Activated T-cell treated with anti-CD3 and anti-CD28 coated beads for 1 hour (primary cell): Measurements from ENCODE around the gene CCDC195.

Experiments used
- DNase-seq: peaks from one replicate; pipeline ENCODE4 v3.0.0-alpha.2; 2020; ENCODE audit warnings: low read depth

The CCDC195 gene

DNA sequence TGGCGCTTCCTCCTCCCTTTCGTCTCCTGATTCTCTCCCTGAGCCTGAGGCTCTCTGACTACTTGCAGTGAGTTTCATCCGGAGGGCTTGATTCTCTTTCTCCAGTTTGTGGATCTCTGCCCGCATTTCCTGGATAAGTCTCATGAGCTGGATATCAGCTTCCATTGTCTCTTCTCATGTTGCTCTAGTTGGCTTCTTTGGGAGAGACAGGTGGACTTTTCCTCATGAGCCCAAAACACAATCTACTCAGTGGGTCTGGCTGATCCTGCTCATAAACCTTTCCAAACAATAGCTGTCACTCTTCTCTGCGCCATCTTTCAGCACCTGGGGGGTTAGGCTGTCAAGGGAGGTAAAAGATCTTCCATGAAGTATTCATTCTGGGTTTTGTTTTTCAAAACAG, at the start of gene CCDC195:
Gene CCDC195 (minus strand): TSS at position 165 of the 400 bp plus-strand sequence. CDS start 0 bp downstream, at position 165.
- no peak for DNase-seq

DNA sequence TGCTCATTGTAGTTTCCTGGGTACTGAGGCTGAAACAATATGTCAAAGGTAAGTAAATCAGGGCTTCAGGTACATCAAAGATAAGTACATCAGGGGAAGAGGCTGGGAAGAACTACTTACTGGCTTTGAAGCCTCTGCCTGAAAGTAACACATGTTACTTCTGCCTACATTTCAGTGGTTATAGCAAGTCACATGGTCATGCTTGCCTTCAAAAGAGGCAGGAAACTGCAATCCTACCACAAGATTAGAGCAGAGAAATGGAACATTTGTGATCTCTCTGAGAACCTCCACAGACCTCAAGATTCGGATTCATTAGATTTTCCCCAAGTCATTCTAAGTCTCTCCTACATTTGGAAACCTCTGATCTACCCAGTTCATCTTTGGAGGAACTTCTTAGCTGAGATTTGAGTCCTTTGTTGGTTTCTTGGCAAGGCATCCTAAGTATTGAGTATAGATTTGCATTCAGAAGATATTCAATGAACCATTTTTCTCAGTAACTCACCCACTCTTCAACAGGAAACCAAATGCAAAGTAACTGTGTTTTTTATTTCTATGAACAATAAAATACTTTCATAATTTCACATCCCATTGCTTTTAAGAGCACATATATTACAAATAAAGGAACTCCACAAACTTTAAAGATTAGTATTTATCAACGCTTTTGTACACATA, 48.5 kb upstream of the CCDC195 start:
- no peak for DNase-seq

- DNase-seq = no peak
Observed at GRCh38 chr2:224757934-224758548, 41.9 kb upstream of the CCDC195 start.

DNA sequence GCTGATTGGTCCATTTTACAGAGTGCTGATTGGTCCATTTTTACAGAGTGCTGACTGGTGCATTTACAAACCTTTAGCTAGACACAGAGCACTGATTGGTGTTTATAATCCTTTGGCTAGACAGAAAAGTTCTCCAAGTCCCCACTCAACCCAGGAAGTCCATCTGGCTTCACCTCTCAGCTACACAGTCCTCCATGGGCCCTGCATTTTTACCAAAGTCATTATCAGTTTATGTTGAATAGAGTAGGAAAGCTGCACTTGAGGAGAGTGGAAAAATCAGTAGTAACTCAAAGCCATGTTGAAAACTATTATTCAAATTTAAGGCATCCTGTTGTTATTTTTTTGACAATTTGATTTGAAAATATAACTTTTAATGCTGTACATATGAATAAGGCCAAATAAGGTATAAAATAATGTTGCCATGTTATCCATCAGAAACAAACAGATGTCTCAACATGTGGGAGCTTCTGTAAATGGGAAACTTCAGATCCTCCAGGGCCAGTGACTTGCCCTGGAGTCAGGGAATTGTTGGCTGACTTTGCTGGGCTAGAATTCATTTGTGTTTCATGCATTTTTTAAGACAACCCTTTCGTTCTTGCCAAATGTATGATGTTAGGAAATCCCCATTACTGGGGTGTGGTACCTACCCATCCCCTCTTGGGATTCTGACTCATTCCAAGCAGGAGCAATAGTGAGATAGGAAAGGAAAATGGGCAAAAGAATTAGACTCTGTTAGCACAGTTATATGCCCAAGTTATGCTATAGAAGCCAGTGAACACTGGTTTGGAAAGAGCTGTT, 37.8 kb upstream of the CCDC195 start:
- no peak for DNase-seq

- DNase-seq = no peak
Observed at GRCh38 chr2:224751996-224752698, 36.0 kb upstream of the CCDC195 start.

GRCh38 chr2:224749136-224749535, 33.0 kb upstream of the CCDC195 start:
- DNase-seq = no peak

DNA sequence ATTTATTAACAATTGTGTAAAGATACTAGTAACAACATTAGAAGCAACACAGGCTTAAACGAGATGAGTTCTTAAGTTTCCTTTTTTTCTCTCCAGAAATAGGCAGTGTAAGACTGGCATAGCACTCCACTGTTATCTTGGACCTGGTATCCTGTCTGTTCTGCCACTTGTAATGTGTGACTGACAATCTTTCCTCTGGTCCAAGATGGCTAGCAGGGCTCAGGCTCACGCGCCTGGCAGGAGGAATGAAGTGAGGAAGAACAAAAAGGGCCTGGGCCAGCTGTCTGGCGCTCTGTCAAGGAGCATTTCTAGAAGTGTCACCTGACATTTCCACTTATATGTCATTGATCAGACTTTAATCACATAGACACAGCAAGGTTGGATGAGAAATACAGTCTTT, 31.6 kb upstream of the CCDC195 start:
- DNase-seq = no peak

DNA sequence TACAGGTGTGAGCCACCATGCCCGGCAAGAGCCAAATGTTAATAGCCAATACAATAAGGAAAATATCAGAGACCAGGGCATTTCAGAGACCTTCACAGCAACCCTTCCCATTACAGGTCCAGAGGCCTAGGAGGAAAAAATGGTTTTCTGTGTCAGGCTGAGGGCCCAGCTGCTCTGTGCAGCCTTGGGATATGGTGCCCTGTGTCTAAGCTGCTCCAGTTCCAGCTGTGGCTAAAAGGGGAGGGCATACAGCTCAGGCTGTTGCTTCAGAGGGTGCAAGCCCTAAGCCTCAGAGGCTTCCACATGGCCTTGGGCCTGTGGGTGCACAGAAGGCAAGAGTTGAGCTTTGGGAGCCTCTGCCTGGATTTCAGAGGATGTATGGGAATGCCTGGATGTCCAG, 20.1 kb upstream of the CCDC195 start:
- DNase-seq = no peak

GRCh38 chr2:224734949-224735348, 18.8 kb upstream of the CCDC195 start:
- DNase-seq = no peak

DNA sequence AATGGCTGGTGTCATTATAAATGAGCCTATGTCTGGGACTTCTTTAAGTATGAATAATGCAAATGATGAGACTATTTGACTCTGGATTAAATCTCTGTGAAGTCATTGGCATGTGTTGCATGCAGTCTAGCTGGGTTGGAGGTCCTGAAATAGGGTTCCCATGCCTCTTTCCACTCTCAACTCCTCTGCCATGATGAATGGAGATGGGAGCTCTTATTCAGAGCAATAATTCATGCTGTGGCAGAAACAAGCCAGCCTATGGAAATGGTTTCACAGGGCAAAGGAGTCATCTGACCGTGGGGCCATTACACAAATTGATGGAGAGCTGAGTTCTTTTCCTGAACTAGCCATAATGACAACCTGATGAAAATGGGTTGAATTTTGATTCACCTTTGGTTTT, 15.5 kb upstream of the CCDC195 start:
- DNase-seq = no peak

DNA sequence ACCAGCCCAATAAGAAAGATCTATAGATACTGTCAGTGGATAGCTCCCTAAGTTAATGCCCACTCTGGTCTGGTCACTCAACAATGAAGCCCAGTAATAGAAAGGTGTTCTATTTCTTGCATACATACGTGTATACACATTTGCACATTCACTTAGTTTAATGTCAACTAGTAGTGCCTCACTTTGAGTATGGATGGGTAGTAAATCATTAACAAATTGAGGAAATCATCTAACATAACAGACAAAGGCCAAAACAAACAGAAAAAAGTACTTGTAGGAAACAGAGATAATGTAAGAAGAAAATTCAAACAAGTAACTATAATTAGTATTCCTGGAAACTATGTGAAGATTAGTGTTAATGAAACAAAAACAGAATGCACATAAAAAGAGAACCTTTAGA, 13.3 kb upstream of the CCDC195 start:
- no peak for DNase-seq

- no peak for DNase-seq
Observed at GRCh38 chr2:224724331-224724730, 8.2 kb upstream of the CCDC195 start.

DNA sequence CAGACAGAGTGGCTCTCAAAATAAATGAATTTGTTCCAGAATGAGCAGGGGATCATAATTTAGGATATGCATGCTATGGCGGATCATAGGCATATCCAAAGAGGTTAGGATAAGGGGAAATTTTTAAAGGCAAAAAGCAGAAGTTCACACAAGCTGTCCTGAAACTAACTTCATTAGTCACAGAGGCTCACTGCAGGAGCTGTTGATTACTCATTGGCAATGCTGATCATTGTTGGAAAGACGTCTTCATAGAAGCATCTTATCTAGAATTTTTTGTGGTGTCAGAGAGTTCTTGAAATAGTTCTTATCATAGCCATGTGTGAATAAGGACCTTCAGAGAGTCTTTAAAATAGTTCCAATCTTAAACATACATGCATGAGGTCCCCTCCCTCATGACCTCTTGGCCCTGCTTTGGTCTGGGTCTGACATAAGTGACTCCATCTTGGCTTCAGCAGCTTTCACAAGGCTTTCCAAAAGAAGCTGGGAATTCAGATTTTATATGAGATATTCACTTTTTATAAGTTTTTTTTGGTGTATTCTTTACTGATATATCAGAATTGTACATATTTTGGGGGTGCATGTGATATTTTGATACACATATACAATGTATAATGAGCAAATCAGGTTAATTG, 7.5 kb upstream of the CCDC195 start:
- DNase-seq = no peak

GRCh38 chr2:224722770-224723169, 6.6 kb upstream of the CCDC195 start:
- DNase-seq = no peak

DNA sequence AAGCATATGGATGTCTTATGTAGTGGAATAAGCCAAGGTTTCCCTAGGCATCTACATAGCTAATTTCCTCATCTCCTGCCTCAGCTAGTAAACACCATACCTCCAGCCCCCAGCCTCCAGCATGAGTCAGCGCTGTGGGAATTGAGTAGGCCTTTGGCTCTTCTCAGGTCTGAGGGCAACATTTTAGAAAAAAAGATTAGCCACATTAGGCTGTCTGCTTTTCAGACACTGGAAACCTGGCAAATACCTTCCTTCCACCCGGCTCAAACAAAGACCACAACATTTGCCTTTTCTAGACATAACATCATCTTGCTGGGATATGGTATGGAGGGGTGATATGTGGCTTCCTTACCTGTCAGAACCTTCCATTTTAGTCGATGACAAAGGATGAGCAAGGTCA, 6.1 kb upstream of the CCDC195 start:
- no peak for DNase-seq

GRCh38 chr2:224716921-224717320, 756 bp upstream of the CCDC195 start:
- DNase-seq = no peak

DNA sequence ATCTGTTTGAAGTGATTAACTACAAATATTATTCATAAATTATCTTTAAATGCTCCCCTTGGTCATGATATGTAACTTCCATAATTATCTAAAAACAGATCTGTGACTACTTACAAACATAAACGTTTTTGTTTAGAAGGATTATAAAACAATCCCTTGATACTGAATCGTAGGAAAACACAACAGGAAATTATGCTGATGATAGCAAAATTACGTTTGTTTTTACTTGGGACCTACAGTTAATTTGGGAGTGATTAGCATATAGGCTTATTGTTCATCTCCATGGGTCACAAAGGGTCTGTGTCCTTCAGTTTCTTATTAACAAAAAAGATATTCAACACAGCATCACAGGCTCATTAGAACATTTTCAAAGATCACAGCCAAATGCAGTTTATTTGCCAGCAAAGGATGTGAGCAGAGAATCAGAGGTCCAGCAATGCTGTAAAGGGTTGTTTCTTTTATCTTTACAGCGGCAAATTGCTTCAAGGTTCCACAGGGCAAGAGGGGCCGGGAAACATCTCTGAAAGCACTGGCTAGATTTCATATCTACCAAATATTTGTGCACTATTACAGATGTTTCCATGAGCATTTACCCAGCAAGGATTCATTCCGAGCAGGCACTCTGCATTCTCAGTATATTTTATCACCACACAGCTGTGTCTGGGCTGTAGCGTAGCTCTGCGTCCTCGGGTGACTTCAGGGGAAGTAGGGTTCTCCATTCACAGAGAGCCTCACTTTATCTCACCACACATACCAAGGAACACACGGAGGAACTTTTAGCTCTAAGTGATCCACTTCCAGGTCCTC, 4.1 kb downstream of the CCDC195 start:
- no peak for DNase-seq

- DNase-seq = no peak
Observed at GRCh38 chr2:224711381-224711780, 4.8 kb downstream of the CCDC195 start.

DNA sequence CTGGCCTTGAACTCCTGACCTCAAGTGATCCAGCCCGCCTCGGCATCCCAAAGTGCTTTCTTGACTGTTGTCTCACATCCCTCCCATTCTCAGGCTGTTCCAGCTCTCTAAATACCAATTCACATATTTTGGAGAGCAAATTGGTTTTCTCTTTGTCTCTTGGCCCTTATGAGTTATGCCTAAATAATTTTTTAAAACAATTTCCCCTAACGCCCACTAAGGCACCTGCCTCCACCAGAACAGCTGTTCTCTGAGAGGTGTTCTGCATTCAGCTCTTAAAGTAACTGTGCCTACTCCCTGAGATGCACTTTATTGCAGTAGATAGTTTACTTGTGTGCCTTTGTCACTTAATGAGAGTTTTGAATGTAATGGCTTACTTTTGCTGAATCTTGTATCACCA, 6.9 kb downstream of the CCDC195 start:
- no peak for DNase-seq

DNA sequence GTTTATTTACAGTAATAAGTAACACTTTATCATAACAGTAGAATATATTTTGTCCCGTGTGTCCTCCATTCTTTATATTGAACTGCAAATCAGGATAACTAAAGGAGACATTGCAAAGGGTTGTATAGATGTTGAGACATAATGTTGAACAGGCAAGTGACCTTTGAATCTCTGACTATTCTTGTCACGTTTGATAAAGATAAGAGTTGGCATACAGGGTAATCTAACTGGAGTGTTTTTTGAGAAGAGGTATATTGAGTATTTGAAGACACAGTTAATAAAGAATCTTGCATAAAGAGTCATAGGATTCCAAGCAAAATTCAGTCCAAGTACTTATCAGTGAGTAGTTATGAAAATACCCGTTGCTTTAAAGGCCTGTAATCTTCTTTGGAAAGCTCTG, 21.7 kb downstream of the CCDC195 start:
- no peak for DNase-seq

DNA sequence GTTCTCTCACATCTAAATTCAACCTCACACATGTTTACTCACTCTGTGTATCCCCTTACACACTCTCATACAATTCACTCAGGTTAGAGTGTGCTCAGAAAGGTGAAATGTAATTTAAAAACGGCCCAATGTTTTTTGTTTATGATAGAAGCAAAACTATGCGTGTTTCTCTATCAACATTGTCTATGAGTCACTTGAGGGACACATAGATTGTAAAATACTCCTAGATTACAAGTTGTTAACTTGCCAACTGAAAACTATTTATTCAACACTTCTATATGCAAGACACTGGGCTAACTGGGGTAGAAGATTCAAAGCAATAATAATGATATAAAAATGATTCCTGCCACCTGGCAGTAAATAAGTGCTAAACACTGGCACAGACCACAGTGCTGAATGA, 24.6 kb downstream of the CCDC195 start:
- no peak for DNase-seq
